Measurements from ENCODE around the gene PLCD4. TPM values are rescaled to one million over a fixed set of nuclear protein-coding genes. Genes with fewer than 3 reads are reported as not detected.

PLCD4 gene
- polyA plus RNA-seq, 1 of the 3 experiments (the other 2 are of a cell fraction), result 8.5 TPM

GRCh38 chr2:218626369-218626768 is 18.7 kb downstream of the PLCD4 start:
- Histone ChIP-seq H4K20me1 (ENCODE audit: insufficient read depth) (no peaks in the 10 kb centered on the region), H3K9me3 (no peaks in the 10 kb centered on the region), H3F3A (replicated peaks; ENCODE audit: insufficient read depth) (no peaks in the 10 kb centered on the region), H2AFZ (ENCODE audit: low read depth) (no peak overlapping the region), H3K4me2 (no peak overlapping the region), H3K4me1 (ENCODE audit: control insufficient read depth in 1 of 2, insufficient read depth in 2 of 2, low read depth in 1 of 2, low read length in 1 of 2) (no peaks in the 10 kb centered on the region), H3K4me3 (ENCODE audit: low read depth in 2 of 2, low read length in 1 of 2) (no peak overlapping the region), H3K27ac (ENCODE audit: low read depth in 2 of 2, low read length in 1 of 2) (no peak overlapping the region), H3K27me3 (ENCODE audit: insufficient read depth) (no peaks in the 10 kb centered on the region), H3K9ac (no peak overlapping the region), H3K36me3 (replicated peaks in 1 of 2; ENCODE audit: control insufficient read depth in 1 of 2, insufficient read depth in 2 of 2, low read length in 1 of 2) (peaks cover 0 to 2% of the 10 kb centered on the region in 2 experiments), H3K79me2 (ENCODE audit: insufficient read depth) (no peaks in the 10 kb centered on the region), H3K9me2 (no peaks in the 10 kb centered on the region)
- CTCF ChIA-PET, result interaction anchor here (0.7 to 3.5 kb wide), 4 partner anchors 22 to 221 kb away, joined by 3 to 19 read pairs (median 3); no protein-coding TSS in a partner anchor
- POLR2A ChIA-PET, result interaction anchor here (1.2 kb wide), 1 partner anchor 18 kb away, joined by 5 read pairs; the partner anchor contains the start of gene PLCD4
- TF ChIP-seq GATA2 (CRISPR knock-in tag; IDR thresholded peaks at IDR 0.05) (no peak), MAX (IDR thresholded peaks at IDR 0.05; ENCODE audit: low read depth) (no peak), RAD21 (IDR thresholded peaks at IDR 0.05; ENCODE audit: low read length) (no peak), CHD2 (IDR thresholded peaks at IDR 0.05; ENCODE audit: low read length, partially characterized antibody) (no peak), FOSL2 (IDR thresholded peaks at IDR 0.05; ENCODE audit: borderline replicate concordance, low read depth) (no peak), ZBTB33 (IDR thresholded peaks at IDR 0.05; ENCODE audit: borderline replicate concordance, low read depth) (no peak), RXRA (IDR thresholded peaks at IDR 0.05; ENCODE audit: borderline replicate concordance, low read depth) (no peak), FOXJ3 (CRISPR knock-in tag; IDR thresholded peaks at IDR 0.05) (no peak), USF1 (IDR thresholded peaks at IDR 0.05; ENCODE audit: borderline replicate concordance, low read depth) (no peak), IRF3 (IDR thresholded peaks at IDR 0.05; ENCODE audit: low read depth, low read length) (no peak), MEF2A (IDR thresholded peaks at IDR 0.05; ENCODE audit: borderline replicate concordance, low read depth) (no peak), JUND (IDR thresholded peaks at IDR 0.05) (no peak)
- no peak for DNase-seq
- WGBS (ENCODE audit: low lambda C conversion rate), result 96% methylated on average over 4 of the region's 4 CpGs

- H3K79me2 ChIP-seq (ENCODE audit: insufficient read depth), result no peaks in the 10 kb centered on the region
- H3K9ac ChIP-seq, result no peak overlapping the region
- no peaks in the 10 kb centered on the region for H3K9me3 ChIP-seq
- TF ChIP-seq TCF12 (IDR thresholded peaks at IDR 0.05) (no peak), CTCF (IDR thresholded peaks at IDR 0.05) (no peak), JUND (IDR thresholded peaks at IDR 0.05) (no peak), MEF2A (IDR thresholded peaks at IDR 0.05; ENCODE audit: borderline replicate concordance, low read depth) (no peak)
- H2AFZ ChIP-seq (ENCODE audit: low read depth), result no peak overlapping the region
- ChIA-PET POLR2A (interaction anchor here (1.5 kb wide), 1 partner anchor 21 kb away, joined by 3 read pairs; the partner anchor contains the start of gene PLCD4), CTCF (interaction anchor here (1.1 to 3.5 kb wide), 3 partner anchors 9 to 21 kb away, joined by 3 to 19 read pairs (median 4); partner anchors contain the start of gene PLCD4)
- DNase-seq, result no peak
- H3K4me2 ChIP-seq, result no peak overlapping the region
- no peaks in the 10 kb centered on the region for H3K27me3 ChIP-seq (ENCODE audit: insufficient read depth)
- H3K4me3 ChIP-seq (ENCODE audit: low read depth in 2 of 2, low read length in 1 of 2), result no peak overlapping the region
- peaks cover 0 to 4% of the 10 kb centered on the region in 2 experiments; a peak in 1 of 4 replicates for H3K4me1 ChIP-seq (ENCODE audit: control insufficient read depth in 1 of 2, insufficient read depth in 2 of 2, low read depth in 1 of 2, low read length in 1 of 2)
- H3K9me2 ChIP-seq, result no peaks in the 10 kb centered on the region
- 97% methylated on average over 4 of the region's 4 CpGs for WGBS (ENCODE audit: low lambda C conversion rate)
- H3F3A ChIP-seq (replicated peaks; ENCODE audit: insufficient read depth), result no peaks in the 10 kb centered on the region
- H4K20me1 ChIP-seq (ENCODE audit: insufficient read depth), result no peaks in the 10 kb centered on the region
- no peak overlapping the region for H3K27ac ChIP-seq (ENCODE audit: low read depth in 2 of 2, low read length in 1 of 2)
- H3K36me3 ChIP-seq (replicated peaks in 1 of 2; ENCODE audit: control insufficient read depth in 1 of 2, insufficient read depth in 2 of 2, low read length in 1 of 2), result peaks cover 0 to 7% of the 10 kb centered on the region in 2 experiments
Measured at GRCh38 chr2:218627939-218628338, 20.2 kb downstream of the PLCD4 start.

All from SK-N-SH (cell line).